ENCODE results near the gene UNC50.

- TF ChIP-seq CTCF (IDR thresholded peaks at IDR 0.05; ENCODE audit: insufficient read depth, low read length), result no peak
- TF ChIP-seq POLR2AphosphoS5 (IDR thresholded peaks at IDR 0.05; ENCODE audit: low read depth), result no peak
- TF ChIP-seq GABPA (IDR thresholded peaks at IDR 0.05; ENCODE audit: low read depth), result no peak
- TF ChIP-seq SPI1 (IDR thresholded peaks at IDR 0.05; ENCODE audit: borderline replicate concordance, low read depth), result no peak
- TF ChIP-seq REST (IDR thresholded peaks at IDR 0.05; ENCODE audit: insufficient replicate concordance, low read depth), result no peak
Measured at GRCh38 chr2:98665677-98666076, 57.3 kb downstream of the UNC50 start.
